Activated naive CD8-positive, alpha-beta T cell (primary cell): ENCODE measurements around the gene AVPR2.

Experiments used
- H3K27ac Mint-ChIP-seq: one replicate; pipeline ENCODE4 v1.8.0; 2021; ENCODE audit warnings: mixed read lengths
- H3K27me3 Mint-ChIP-seq: one replicate; pipeline ENCODE4 v1.8.0; 2021; ENCODE audit warnings: mixed read lengths
- H3K36me3 Mint-ChIP-seq: one replicate; pipeline ENCODE4 v1.8.0; 2021; ENCODE audit warnings: mixed read lengths
- H3K4me1 Mint-ChIP-seq: one replicate; pipeline ENCODE4 v1.8.0; 2021; ENCODE audit warnings: low read depth, mixed read lengths
- H3K4me3 Mint-ChIP-seq: one replicate; pipeline ENCODE4 v1.8.0; 2021; ENCODE audit warnings: mild to moderate bottlenecking, mixed read lengths
- H3K9me3 Mint-ChIP-seq: one replicate; pipeline ENCODE4 v1.8.0; 2021; ENCODE audit warnings: low read depth, mixed read lengths

Gene AVPR2

GRCh38 chrX:153951683-153952372 lies 47.4 kb downstream of the AVPR2 start:
- H3K27ac Mint-ChIP-seq: no peak overlapping the region

GRCh38 chrX:153952373-153953026 lies 48.0 kb downstream of the AVPR2 start:
- Mint-ChIP-seq H3K27ac (no peak overlapping the region), H3K9me3 (no peaks in the 10 kb centered on the region), H3K4me1 (peaks cover 14% of the 10 kb centered on the region), H3K27me3 (no peaks in the 10 kb centered on the region), H3K36me3 (no peaks in the 10 kb centered on the region), H3K4me3 (no peak overlapping the region)

More at GRCh38 chrX:153951683-153952372, 47.4 kb downstream of the AVPR2 start:
- H3K36me3 Mint-ChIP-seq: no peaks in the 10 kb centered on the region
- no peaks in the 10 kb centered on the region for H3K9me3 Mint-ChIP-seq
- no peak overlapping the region for H3K4me3 Mint-ChIP-seq
- no peaks in the 10 kb centered on the region for H3K27me3 Mint-ChIP-seq
- H3K4me1 Mint-ChIP-seq: peaks cover 17% of the 10 kb centered on the region

- no peak overlapping the region for H3K4me3 Mint-ChIP-seq
- H3K4me1 Mint-ChIP-seq: peaks cover 9% of the 10 kb centered on the region
- no peaks in the 10 kb centered on the region for H3K9me3 Mint-ChIP-seq
- no peak overlapping the region for H3K27ac Mint-ChIP-seq
- no peaks in the 10 kb centered on the region for H3K36me3 Mint-ChIP-seq
- no peaks in the 10 kb centered on the region for H3K27me3 Mint-ChIP-seq
These were observed 48.9 kb downstream of the AVPR2 start for GRCh38 chrX:153953342-153953830.

GRCh38 chrX:153953892-153954557 lies 49.6 kb downstream of the AVPR2 start:
- Mint-ChIP-seq H3K36me3 (no peaks in the 10 kb centered on the region), H3K27ac (no peak overlapping the region), H3K4me1 (peaks cover 6% of the 10 kb centered on the region), H3K9me3 (no peaks in the 10 kb centered on the region), H3K27me3 (no peaks in the 10 kb centered on the region), H3K4me3 (no peak overlapping the region)

- Mint-ChIP-seq H3K27ac (no peak overlapping the region), H3K9me3 (no peaks in the 10 kb centered on the region), H3K4me3 (no peak overlapping the region), H3K27me3 (no peaks in the 10 kb centered on the region), H3K4me1 (peaks cover 3% of the 10 kb centered on the region), H3K36me3 (no peaks in the 10 kb centered on the region)
These were observed 50.2 kb downstream of the AVPR2 start for GRCh38 chrX:153954558-153955227.

- Mint-ChIP-seq H3K4me1 (peaks cover 3% of the 10 kb centered on the region), H3K4me3 (no peak overlapping the region), H3K36me3 (no peaks in the 10 kb centered on the region), H3K27me3 (no peaks in the 10 kb centered on the region), H3K9me3 (no peaks in the 10 kb centered on the region), H3K27ac (no peak overlapping the region)
These were observed 50.8 kb downstream of the AVPR2 start for GRCh38 chrX:153955228-153955732.

- no peaks in the 10 kb centered on the region for H3K36me3 Mint-ChIP-seq
- peak overlapping the region; percentile 5 for H3K27ac Mint-ChIP-seq
These were observed 51.8 kb downstream of the AVPR2 start for GRCh38 chrX:153956044-153956907.

More at GRCh38 chrX:153956044-153956907, 51.8 kb downstream of the AVPR2 start:
- H3K4me3 Mint-ChIP-seq: no peak overlapping the region
- H3K4me1 Mint-ChIP-seq: peaks cover 3% of the 10 kb centered on the region
- H3K9me3 Mint-ChIP-seq: no peaks in the 10 kb centered on the region
- no peaks in the 10 kb centered on the region for H3K27me3 Mint-ChIP-seq
